Activated T-helper 1 cell treated with anti-CD3 and anti-CD28 coated beads, Interleukin-2, amount 50 U/mL, for 16 hours (primary cell): ENCODE measurements around the gene GOSR2.
"Not testable (repeated sequence)": the region's sequence is repeated elsewhere in the genome, so short reads cannot be mapped to it uniquely, and the experiment has no call there.

Experiments used
- DNase-seq, 2 donors: peaks; one replicate each; pipeline ENCODE4 v3.0.0-alpha.2; 2020; ENCODE audit warnings: low read depth in 1 of 2, low spot score in 1 of 2

GOSR2 gene

DNA sequence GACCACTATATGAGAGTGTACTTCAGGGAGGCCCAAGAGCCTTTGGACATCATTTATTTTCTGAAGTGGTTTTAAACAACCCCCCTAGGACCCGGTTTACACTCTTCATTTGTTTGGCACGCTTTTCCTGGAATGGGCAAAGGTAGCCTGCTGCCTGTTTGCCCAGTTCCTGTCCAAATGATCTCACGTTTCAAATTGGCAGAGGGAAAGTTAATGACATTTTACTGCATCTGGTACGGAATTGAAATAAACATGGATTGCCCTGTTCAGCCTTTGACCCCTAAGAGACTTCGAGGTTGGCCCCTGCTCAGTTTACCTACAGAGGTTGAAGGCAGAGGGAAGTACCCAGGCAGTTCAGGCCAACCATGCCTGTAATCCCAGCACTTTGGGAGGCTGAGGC is 61.9 kb downstream of the GOSR2 start:
- DNase-seq = no peak

DNA sequence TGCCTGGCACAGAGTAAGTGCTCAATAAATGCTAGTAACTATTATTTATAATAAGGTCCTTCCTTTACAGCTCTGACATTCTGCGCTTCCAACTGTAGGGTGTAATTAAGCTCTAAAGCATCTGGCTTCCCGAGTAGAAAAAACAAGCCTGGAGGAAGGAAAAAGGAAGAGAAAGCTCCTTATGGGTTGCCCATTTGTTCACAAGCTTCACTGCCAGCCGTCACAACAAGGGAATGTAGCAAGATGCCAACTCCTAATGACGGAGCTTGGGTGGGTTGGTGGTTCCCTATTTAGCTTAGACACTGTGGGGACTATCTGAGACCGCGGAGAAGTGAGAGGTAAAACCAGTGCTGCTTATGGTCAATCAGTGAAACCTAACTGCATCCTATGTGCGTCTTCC is 63.4 kb downstream of the GOSR2 start:
- DNase-seq = no peak

DNA sequence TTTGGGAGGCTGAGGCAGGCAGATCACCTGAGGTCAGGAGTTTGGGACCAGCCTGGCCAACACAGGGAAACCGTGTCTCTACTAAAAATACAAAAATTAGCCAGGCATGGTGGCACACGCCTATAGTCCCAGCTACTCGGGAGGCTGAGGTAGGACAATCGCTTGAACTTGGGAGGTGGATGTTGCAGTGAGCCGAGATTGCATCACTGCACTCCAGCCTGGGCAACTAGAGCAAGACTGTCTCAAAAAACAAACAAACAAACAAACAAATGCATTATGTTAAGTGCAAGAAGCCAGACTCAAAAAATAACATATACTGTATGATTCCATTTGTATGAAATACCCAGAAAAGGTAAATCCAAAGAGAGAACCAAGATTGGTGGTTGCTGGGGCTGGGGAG is 65.0 kb downstream of the GOSR2 start:
- DNase-seq = not testable (repeated sequence)

DNA sequence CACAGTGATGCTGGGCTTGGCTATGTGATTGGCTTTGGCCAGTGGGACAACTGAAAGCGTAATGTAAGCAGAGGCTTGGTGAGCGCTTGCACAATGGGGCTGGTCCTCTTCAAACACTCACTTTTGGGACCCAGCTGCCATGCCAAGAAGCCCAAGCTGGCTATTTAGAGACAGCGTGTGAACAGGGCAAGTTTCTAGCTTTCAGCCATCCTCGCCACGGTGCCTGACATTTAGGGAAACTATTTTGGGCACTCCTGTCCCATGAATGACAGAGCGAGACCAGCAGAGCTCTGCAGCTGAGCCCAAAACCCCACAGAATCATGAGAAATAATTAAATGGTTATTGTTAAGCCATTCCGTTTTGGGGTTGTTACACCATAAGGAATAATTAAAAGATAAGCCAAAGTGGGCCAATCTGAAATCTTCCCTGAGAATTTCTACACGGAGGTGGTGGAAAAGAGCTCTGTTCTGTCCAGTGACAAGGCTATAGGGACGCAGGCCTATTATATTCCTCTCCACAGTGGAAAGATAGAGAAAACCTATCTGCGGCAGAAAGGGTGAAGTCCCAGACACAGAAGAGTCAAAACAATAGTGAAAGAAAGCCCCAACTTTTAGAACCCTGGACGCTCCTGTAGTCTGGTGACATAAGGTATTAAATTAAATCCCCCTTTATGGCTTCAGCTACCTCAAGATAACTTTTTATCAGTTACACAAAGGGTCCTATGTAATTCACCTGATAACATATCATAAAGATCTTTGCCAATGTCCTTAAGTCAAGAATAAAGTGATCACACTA is 66.9 kb downstream of the GOSR2 start:
- no peak for DNase-seq

DNA sequence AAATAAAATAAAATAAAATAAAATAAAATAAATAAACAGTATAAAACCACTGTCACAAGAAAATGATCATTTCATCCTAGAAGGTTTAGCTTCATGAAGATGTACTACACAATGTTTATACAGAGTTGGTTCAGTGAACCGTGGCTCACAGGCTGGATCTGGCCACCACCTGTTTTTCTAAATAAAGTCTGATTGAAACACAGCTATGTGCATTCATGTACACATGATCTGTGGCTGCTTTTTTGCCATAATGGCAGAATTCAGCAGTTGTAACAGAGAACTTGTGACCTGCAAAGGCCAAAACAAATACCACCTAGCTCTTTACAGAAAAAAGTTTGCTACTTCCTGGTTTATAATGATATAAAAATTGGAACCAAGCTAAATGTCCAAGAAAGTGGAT is 68.7 kb downstream of the GOSR2 start:
- no peak for DNase-seq
